Mucosa of gallbladder (tissue), 1 donor: Measurements from ENCODE around the gene BOLA2. TPM values are rescaled to one million over a fixed set of nuclear protein-coding genes. Genes with fewer than 3 reads are reported as not detected.
"Not testable (repeated sequence)": the region's sequence is repeated elsewhere in the genome, so short reads cannot be mapped to it uniquely, and the experiment has no call there.

Source experiments
- DNase-seq: peaks from one replicate; pipeline ENCODE4 v3.0.0-alpha.2; 2020; ENCODE audit warnings: low spot score
- total RNA-seq: library from RNA; stranded (reverse); gene quantifications from one replicate; pipeline ENCODE4 v1.2.1, GENCODE V29; 2021
- donor health status: DM: no; HTN: no; CAD: no.

The BOLA2 gene
- total RNA-seq: 4.3 TPM

DNA sequence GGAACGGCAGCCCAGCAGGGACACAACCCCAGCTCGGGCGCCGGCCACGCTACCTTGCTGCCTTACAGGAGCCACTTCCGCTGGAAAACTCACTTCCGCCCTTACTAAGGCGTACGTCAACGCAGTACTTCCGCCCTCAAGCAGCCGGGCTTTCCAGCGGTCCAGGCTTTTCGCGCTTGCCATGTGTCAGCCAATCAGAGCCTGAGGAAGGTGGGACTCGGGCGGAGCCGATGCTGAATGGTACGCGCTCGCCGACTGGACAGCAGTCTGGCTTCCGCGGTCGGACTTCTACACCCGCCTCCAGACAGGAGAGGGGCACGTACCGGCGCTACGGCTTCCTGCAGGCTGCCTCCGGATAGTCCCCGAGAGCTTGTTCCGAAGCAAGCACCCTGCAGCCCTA, at the start of gene BOLA2, which contains the start of gene SLX1B:
Gene BOLA2 (minus strand): TSS at position 83 of the 400 bp plus-strand sequence. CDS start 98 bp downstream, outside the sequence.
Gene SLX1B (plus strand): TSS at position 265 of the 400 bp plus-strand sequence.
- DNase-seq: not testable (repeated sequence)

DNA sequence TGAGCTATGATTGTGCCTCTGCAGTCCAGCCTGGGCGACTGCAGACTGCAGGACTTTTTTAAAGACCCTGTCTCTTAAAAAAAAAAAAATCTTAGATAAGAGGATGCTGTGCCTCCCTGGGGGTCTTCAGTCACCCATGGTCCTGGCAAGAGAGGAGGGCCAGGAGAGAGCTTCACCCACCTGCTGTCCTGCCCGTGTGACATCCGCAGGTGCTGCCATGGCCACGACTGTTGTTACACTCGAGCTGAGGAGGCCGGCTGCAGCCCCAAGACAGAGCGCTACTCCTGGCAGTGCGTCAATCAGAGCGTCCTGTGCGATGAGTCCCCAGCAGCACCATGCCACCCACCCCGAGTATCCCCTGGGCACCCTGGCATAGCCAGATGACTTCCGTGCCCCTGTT, 28.1 kb upstream of the BOLA2 start:
- not testable (repeated sequence) for DNase-seq

DNA sequence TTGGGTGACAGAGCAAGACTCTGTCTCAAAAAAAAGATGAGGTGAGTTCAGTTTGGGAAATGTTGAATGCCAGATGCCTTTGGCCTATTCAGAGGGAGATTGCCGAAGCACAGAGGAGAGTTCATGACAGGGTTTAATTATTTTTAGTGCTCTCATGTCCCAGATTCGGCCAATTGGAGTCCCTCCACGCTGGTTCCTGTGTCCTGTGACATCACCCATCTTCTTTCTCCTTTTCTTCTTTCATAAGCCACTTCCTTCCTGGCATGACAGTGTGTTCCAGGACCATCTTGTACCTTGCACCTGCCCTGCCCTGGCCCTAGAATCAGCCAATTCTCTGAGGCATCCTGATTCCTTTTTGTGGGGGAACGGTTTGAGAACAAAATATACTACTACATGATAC, 17.9 kb upstream of the BOLA2 start:
- DNase-seq: not testable (repeated sequence)

DNA sequence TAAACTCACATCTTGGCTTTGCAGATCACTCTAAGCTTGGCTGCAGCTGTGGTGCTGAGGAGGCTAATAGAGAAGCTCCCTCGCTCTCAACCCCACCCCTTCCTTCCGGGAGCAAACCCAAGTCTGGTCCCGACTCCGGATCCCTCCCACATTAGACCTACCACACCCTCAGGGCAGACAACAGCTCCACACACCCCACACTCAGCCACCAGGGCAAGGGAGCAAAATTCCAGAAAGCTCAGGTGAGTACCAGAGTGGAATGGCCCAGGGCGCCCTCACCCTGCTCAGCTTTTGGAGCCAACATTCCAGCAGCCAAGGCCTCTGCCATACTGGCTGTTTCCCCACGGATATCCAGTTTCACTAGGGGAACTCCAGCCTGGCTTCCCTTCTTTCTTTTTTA, 15.5 kb upstream of the BOLA2 start:
- DNase-seq: peak; percentile 76

DNA sequence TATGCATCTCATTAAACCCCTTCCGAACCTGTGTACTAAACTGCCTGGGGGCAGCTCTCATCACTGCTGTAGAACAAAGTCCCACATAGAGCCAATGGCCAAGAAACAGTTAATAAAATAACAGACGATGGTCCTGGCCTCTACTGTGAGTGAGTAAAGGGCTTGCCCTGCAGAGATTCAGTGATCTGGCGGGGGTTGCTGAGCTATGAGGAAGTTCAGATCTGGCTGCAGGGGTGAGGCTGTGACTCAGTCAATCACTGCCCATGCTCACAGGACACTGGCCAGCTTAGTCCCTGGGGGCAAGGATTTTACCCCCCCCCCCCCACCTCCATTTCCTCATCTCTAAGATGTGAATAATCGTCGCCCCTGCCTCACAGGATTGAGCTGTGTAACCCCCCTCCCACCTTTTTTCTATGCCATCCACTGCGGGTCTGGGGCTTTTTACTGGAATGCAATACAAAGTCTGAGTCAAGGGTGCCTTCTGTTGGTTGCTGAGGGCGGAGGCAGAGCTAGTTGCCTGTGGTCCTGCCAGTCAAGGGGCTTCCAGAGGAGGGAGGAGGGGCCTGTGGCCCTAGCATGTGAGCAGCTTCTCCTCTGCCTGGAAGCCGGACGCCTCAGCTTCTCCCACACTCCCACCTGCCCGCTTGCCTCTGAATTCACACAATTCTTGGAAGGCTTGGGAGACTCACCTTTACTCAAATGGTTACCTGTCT, 13.7 kb upstream of the BOLA2 start:
- not testable (repeated sequence) for DNase-seq

DNA sequence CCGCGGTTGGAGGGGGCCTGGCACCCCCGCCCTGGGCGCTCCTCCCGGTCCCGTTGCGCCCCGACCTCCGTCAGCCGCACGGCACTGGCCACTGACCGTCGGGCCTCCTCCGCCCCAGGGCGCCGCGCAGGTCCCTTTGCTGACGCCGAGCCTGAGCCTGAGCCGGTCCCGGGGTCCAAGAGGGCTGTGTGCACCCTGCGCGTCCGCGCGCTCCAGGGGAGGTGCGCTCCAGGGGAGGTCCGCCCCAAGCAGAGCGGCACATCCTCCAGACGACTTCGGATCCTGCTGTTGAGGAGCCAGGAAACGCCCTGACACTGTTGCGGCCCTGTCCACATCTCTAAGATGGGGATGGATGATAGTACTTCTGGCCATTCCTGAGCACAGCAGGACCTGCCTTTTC, 12.8 kb upstream of the BOLA2 start:
- not testable (repeated sequence) for DNase-seq

DNA sequence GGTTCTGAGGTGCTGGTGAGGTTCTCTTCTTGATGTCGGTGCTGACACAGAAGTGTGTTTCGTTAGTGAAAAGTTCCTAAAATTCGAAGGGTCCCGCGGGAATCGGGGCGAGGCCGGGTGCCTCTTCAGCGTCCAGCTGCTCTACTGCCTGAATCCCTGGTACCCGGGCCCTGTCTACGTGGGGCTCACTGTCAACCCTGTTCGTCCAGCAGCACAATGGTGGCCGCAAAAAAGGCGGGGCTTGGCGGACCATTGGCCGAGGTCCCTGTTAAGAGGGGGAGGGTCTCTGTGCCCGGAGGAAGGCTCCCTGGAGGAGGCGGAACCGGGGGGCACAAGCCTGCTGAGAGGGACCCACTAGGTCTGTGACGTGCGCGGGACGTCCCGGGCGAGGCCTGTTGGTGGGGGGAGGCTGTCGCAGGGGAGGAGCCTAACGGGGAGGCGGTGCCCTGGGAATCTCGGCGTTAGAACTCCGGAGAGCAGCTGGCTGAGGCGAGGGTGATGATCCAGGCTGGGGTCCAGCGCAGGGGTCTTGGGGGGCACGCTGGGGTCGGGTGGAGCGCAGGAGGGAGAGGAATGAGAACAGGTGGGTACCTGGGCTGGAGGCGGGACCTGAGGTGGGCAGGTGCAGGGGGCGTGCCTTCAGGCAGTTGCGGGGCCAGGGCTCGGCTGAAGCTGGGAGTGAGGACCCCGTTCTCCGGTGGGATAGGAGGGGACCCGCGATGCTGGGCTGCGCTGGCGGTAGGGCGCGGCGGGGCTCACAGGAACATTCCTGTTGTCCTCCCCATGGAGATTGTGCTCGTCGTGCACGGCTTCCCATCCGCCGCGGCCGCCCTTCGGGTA, 12.1 kb upstream of the BOLA2 start:
- DNase-seq: not testable (repeated sequence)

DNA sequence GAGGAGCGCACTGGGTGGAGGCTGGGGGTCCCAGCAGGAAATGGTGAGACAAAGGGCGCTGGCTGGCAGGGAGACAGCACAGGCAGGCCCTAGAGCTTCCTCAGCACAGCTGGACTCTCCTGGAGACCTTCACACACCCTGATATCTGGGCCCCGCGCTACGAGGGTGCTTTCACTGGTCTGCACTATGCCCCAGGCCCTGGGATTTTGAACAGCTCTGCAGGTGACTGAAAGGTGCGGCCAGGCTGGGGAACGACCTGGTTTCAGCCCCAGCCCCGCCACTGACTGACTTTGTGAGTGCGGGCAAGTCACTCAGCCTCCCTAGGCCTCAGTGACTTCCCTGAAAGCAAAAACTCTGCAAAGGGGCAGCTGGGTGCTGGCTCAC, 6.5 kb upstream of the BOLA2 start:
- DNase-seq: not testable (repeated sequence)

DNA sequence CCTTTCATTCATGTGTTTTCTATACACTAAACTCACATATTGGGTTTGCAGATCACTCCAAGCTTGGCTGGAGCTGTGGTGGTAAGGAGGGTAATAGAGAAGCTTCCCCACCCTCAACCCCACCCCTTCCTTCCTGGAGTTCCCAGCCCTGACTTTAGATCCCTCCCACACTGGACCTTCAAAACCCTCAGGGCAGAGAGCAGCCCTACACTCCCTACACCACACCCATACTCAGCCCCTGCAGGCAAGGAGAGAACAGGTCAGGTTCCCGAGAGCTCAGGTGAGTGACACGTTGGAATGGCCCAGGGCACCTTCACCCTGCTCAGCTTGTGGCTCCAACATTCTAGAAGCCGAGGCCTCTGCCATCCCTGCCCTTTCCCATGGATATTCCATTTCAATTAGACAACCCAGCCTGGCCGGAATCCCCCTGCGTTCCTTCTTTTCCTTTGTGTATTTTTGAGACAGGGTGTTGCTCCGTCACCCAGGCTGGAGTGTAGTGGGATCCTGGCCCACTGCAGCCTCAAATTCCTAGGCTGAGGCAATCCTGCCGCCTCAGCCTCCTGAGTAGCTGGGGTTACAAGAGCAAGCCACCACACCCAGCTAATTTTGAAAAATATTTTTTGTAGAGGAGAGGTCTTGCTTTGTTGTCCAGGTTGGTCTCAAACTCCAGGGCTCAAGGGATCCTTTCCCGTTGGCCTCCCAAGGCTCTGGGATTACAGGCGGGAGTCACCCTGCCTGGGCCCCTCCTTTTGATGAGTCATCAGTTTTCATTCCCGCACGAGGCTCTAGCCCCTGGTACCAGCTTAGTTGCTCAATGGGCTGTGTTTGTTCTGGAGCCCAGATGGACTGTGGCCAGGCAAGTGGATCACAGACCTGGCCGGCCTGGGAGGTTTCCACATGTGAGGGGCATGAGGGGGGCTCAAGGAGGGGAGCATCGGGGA, 5.8 kb upstream of the BOLA2 start, which contains the start of gene SULT1A4:
Gene SULT1A4 (plus strand): TSS at position 208 of the 941 bp plus-strand sequence. CDS start 1,473 bp downstream, outside the sequence.
- not testable (repeated sequence) for DNase-seq

DNA sequence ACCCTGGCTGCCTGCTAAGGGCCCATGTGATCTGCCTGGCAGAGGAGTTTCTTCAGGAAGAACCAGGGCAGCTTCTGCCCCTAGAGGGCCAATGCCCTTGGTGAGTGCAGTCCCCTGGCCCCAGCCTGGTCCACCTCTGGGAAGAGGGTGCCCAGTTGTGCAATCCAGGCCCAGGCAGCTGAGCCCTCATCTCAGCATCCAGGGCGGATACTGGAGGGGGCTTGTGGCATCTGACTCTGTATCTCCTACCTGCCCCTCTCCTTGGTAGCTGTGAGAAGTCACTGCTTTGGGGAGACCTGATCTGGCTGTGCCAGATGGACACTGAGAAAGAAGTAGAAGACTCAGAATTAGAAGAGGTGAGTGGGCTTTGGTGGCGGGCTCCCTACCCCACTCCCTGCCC, 3.5 kb upstream of the BOLA2 start:
- DNase-seq: not testable (repeated sequence)

DNA sequence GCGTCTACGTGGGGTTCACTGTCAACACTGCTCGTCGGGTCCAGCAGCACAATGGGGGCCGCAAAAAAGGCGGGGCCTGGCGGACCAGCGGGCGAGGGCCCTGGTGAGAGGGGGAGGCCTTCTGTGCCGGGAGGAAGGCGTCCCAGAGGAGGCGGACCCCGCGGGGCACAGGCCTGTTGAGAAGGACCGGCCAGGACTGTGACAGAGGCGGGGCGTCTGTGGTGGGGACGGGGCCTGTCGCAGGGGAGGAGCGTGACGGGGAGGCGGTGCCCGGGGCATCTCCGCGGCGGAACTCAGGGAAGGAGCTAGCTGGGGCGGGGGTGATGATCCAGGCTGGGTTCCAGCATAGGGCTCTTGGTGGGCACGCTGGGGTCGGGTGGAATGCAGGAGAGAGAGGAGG, 677 bp upstream of the BOLA2 start:
- not testable (repeated sequence) for DNase-seq

DNA sequence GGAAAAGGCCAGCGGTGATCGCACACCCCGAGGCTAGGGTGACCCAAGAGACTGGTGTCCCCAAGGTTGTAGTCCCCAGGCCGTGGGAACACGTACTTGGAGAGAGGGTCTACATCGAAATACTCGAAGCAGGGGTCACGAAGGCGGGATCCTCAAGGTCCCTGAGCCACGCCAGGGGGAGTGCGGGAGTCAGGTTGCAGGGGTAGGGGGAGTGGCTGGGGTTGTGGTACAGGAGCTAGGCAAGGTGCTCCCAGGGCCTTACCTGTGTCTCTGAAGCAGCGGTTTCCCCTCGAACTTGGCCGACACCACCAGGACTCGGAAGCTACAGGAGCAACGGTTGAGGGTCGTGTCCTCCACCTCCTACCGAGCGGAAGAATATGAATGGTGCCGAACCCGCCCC, 397 bp downstream of the BOLA2 start:
- not testable (repeated sequence) for DNase-seq

DNA sequence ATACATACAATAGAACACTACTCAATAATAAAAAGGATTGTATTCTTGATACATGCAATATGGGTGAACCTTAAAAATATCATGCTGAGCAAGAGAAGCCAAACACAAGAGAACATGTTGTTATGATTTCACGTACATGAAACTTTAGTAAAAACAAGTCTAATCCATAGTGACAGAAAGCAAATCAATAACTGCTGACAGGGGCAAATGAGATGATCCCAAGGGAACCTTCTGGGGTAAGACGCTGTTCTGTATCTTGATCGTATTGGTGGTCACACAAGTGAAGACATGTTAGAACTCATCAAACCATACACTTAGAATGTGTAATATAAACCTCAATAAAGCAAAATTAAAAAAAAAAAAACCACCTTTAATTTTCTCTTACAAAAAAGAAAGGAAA, 28.8 kb downstream of the BOLA2 start:
- DNase-seq: not testable (repeated sequence)

DNA sequence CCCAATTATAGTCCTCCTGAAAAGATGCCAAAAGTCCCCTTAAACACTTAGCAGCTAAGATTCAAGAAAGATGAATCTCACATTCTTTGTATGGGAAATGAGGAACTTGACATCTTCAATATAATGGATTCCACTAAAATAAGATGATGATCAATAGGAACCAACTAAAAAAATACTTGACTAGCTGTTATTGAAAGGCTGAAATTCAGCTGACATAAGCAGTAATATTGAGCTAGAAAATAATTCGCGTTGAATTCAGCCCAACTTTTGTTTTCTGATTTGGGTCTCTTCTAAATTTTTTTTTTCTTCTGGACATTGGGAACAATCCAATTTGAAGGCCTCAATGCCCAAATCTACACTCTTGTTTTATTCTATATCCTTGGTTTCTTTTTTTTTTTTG, 30.6 kb downstream of the BOLA2 start:
- DNase-seq: not testable (repeated sequence)

DNA sequence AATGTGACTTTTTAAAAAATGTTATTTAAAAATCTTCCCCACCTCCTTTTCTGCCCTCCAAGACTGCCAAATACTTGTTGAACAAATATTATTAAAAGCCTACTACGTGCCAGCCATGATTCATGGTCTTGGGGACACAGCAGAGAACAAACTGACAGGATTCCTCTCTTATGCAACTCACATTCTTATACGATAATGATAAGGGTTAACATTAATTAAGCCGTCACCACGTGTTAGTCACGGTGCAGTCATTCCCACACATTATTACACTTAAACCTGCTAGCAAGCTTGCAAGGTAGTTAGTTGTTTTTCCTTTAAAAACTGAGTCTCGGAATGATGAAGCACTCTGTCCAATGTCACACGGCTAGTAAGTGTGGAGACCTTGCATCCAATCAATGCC, 48.9 kb downstream of the BOLA2 start:
- not testable (repeated sequence) for DNase-seq

Other genes with a start within 250 kb of the BOLA2 start
- gene NPIPB11, start 47.6 kb downstream of the BOLA2 start, total RNA-seq: 0.49 TPM
- 33.8 TPM for gene SLX1B, start 182 bp upstream of the BOLA2 start, total RNA-seq
- gene SULT1A4, start 5.6 kb upstream of the BOLA2 start, total RNA-seq: 4.7 TPM
- 47.4 TPM for gene NPIPB12, start 52.1 kb upstream of the BOLA2 start, total RNA-seq
- 9.0 TPM for gene SPN, start 208.9 kb upstream of the BOLA2 start, total RNA-seq
- gene QPRT, start 224.8 kb upstream of the BOLA2 start, total RNA-seq: 17.2 TPM